ENCODE data around the gene LALBA. TPM values are rescaled to one million over a fixed set of nuclear protein-coding genes. Genes with fewer than 3 reads are reported as not detected.

The LALBA gene
- total RNA-seq (not detected), polyA plus RNA-seq (not detected)
- long read RNA-seq, donor 1 = 0 reads
- long read RNA-seq, donor 2 = 0 reads
- long read RNA-seq, donor 3 = 0 reads

DNA sequence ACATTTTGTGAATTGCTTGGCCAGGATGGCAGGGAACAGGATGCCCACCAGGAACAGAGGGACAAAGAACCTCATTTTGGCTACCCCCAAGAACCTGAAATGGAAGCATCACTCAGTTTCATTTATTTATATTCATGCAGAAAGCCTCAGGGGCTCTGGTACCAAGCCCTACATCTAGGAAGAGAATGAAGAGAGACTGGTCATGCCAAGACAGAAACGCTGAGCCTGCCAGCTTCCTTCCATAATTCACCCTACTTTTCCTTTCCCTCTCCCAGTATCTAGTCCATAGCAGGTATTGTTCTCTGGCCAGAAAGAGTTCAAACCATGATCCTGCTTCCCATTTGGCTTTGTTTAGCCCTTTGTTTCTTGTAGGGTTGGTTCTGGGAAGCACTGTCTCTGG is at the start of gene LALBA:
LALBA (minus strand) TSS at position 101 of the 400 bp plus-strand sequence; CDS start at position 75, 26 bp downstream.
- intact Hi-C loops (cut with DNase I) = no loop called here
- H3K27me3 ChIP-seq = peaks cover 0 to 26% (median 0%) of the 10 kb centered on the region in 9 donors
- H3K9me3 ChIP-seq = no peaks in the 10 kb centered on the region
- WGBS, 4 donors = 53 to 74% (median 68%) methylated on average over 1 of the region's 1 CpG
- ATAC-seq (no peak), DNase-seq (no peak)
- no peaks in the 10 kb centered on the region for H3K36me3 ChIP-seq
- H3K4me1 ChIP-seq = no peaks in the 10 kb centered on the region
- H3K27ac ChIP-seq = no peak within 1 kb of the TSS
- TF ChIP-seq POLR2A (IDR thresholded peaks at IDR 0.05) = no peak
- TF ChIP-seq, protein P1, sequence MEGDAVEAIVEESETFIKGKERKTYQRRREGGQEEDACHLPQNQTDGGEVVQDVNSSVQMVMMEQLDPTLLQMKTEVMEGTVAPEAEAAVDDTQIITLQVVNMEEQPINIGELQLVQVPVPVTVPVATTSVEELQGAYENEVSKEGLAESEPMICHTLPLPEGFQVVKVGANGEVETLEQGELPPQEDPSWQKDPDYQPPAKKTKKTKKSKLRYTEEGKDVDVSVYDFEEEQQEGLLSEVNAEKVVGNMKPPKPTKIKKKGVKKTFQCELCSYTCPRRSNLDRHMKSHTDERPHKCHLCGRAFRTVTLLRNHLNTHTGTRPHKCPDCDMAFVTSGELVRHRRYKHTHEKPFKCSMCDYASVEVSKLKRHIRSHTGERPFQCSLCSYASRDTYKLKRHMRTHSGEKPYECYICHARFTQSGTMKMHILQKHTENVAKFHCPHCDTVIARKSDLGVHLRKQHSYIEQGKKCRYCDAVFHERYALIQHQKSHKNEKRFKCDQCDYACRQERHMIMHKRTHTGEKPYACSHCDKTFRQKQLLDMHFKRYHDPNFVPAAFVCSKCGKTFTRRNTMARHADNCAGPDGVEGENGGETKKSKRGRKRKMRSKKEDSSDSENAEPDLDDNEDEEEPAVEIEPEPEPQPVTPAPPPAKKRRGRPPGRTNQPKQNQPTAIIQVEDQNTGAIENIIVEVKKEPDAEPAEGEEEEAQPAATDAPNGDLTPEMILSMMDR (IDR thresholded peaks at IDR 0.05) = no peak
- no peak within 1 kb of the TSS for H3K4me3 ChIP-seq

DNA sequence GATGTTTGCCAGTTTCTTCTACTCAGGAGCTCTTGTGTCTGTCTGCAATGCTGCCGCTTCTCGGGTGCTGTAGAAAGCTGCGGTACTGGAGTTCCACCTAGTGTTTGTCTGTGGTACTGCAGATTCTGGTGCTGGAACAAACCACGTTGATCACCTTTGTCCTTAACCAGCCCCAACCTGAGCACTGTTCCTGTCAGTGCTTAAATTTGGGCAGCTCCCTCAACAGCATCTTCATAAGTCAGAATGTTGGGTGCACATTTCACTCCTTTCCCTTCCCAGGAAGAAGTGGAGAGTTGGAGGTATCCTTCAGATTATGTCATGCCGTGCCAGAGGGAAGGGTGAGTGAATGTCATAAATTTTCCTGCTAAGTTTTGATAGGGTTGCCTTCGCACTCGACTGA is 48.7 kb upstream of the LALBA start:
- ATAC-seq (peak; percentile 55 to 80 (median 66)), DNase-seq (peak in 4 of 5 donors; percentile 51 to 63 (median 56))
- 20 to 26% (median 24%) methylated on average over 7 of the region's 7 CpGs for WGBS, 4 donors
- Histone ChIP-seq H3K27me3 (peaks cover 0 to 32% (median 0%) of the 10 kb centered on the region in 9 donors), H3K36me3 (no peaks in the 10 kb centered on the region), H3K9me3 (peaks cover 0 to 13% (median 4%) of the 10 kb centered on the region in 12 donors), H3K4me3 (no peak overlapping the region), H3K27ac (no peak overlapping the region), H3K4me1 (no peaks in the 10 kb centered on the region)
- intact Hi-C loops (cut with DNase I) = loop anchor here in 4 of 10 donors (2.0 to 10.0 kb wide), 6 partner anchors 76 to 436 kb away; partner anchors contain the start of gene CCDC184 (in 2 of the 4)
- TF ChIP-seq, protein P1 (IDR thresholded peaks at IDR 0.05) = peak; percentile 91 to 99 (median 94)
- no peak for TF ChIP-seq POLR2A (IDR thresholded peaks at IDR 0.05)

DNA sequence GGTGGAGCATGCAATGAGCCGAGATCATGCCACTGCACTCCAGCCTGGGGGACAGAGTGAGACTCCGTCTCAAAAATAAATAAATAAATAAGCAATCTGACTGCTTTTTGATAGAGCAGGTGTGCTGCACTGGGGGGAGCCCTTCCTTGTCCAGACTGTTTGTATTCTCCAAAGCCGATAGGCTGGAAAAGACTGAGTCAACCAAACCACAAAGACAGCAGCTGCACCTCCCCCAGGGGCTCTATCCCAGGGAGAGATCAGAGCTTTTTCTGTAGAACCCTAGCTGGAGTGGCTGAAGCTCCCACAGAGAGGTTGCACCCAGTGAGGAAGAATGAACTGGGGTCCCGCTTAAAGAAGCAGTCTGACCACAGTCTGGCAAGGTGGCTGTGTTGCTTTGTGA is 45.8 kb upstream of the LALBA start:
- intact Hi-C loops (cut with DNase I) = loop anchor here in 4 of 10 donors (5.0 to 10.0 kb wide), 5 partner anchors 73 to 433 kb away; partner anchors contain the start of gene CCDC184 (in 2 of the 4)
- Histone ChIP-seq H3K27me3 (peaks cover 0 to 32% (median 0%) of the 10 kb centered on the region in 9 donors), H3K4me1 (no peaks in the 10 kb centered on the region), H3K36me3 (no peaks in the 10 kb centered on the region), H3K4me3 (no peak overlapping the region), H3K9me3 (peaks cover 0 to 29% (median 15%) of the 10 kb centered on the region in 12 donors), H3K27ac (no peak overlapping the region)
- no peak for ATAC-seq
- no peak for DNase-seq
- WGBS, 4 donors = 83 to 86% (median 85%) methylated on average over 4 of the region's 4 CpGs
- TF ChIP-seq POLR2A (IDR thresholded peaks at IDR 0.05) = no peak
- TF ChIP-seq, protein P1 (IDR thresholded peaks at IDR 0.05) = no peak

DNA sequence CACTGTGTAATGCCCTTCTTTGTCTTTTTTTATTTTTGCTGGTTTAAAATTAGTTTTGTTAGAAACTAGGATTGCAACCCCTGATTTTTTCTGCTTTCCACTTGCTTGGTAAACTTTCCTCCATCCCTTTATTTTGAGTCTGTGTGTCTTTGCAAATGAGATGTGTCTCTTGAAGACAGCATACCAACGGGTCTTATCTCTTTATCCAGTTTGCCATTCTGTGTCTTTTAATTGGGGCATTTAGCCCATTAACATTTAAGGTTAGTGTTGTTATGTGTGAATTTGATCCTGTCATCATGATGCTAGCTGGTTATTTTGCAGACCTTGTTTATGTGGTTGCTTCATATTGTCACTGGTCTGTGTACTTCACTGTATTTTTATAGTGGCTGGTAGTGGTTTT is 43.5 kb upstream of the LALBA start:
- Histone ChIP-seq H3K4me3 (no peak overlapping the region), H3K27ac (no peak overlapping the region), H3K36me3 (no peaks in the 10 kb centered on the region), H3K9me3 (peaks cover 0 to 45% (median 18%) of the 10 kb centered on the region in 12 donors), H3K27me3 (peaks cover 0 to 19% (median 0%) of the 10 kb centered on the region in 9 donors), H3K4me1 (no peaks in the 10 kb centered on the region)
- 70 to 74% (median 72%) methylated on average over 1 of the region's 1 CpG for WGBS, 4 donors
- DNase-seq (no peak), ATAC-seq (no peak)
- no peak for TF ChIP-seq POLR2A (IDR thresholded peaks at IDR 0.05)
- TF ChIP-seq, protein P1 (IDR thresholded peaks at IDR 0.05) = no peak
- intact Hi-C loops (cut with DNase I) = loop anchor here in 3 of 10 donors (10.0 kb wide), 3 partner anchors 359 to 429 kb away; partner anchors contain the start of gene CCDC184 (in 1 of the 3)

Data from heart left ventricle (tissue), 16 donors.